Retina (tissue), 1 donor: ENCODE data around the gene BRD3OS.

Source experiments
- DNase-seq: peaks from one replicate; pipeline ENCODE4 v3.0.0-alpha.2; 2016

BRD3OS gene

GRCh38 chr9:134053941-134054761 is 28.9 kb downstream of the BRD3OS start:
- DNase-seq, result no peak

GRCh38 chr9:134054891-134055811 is 29.9 kb downstream of the BRD3OS start:
- DNase-seq, result no peak

DNA sequence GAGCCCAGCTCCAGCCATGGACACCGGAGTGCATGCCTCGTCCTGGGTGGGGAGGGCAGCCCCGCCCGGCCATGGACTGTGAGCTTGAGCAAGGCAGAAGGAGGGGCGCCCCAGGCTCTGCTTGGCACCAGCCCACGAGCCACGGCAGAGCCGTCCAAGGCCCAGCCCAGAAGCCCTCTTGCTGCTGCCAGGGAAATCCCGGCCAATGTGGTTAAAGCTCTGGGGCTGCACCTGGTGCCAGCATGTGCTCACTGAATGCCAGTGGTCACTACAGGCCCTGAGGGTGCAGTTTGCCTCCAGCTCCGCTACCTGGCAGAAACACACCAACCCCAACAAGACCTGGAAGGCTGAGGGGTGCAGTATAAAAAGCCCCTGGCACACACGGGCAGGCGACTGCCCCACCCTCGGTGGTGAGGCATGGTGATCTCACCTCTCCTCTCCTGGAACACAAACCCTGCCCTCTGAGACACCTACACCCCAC is 30.7 kb downstream of the BRD3OS start:
- no peak for DNase-seq

DNA sequence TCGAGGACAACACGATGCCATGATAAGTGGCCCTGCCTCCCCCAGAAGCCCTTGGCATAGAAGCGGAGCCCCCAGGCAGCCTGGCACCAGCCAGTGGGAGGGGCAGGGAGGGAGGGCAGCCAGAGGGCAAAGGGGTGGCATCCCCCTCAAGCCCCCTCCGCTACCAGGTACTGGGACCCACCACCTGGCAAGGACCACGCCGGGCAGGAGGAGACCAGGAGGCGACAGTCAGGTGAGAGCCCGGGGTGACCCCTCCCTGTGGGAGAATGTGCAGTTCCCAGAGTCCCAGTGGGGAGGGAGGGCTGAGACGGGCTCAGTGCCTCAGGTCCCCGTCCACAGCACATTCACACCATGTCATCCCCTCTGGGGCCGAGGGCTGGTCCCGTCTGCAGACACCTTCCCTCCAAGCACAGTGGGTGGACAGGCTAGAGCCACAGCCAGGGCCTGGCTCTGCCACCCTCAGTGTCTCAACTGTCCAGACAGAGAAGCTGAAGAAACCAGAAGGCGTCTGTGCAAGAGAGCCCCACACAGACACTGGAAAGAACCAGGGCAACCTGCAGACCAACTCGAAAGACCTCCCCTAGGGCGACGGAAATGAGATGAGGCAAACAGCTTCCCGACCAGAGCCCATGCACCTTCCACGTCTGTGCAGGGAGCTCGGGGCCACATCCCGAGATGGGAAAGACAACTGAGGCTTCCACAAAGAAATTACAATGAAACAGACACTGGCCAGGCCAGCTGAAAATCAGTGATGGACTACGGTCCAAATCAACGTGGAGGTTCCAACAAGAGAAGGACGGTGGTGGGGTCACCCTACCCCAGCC is 31.4 kb downstream of the BRD3OS start:
- no peak for DNase-seq

GRCh38 chr9:134057307-134057657 is 32.0 kb downstream of the BRD3OS start:
- DNase-seq, result no peak

DNA sequence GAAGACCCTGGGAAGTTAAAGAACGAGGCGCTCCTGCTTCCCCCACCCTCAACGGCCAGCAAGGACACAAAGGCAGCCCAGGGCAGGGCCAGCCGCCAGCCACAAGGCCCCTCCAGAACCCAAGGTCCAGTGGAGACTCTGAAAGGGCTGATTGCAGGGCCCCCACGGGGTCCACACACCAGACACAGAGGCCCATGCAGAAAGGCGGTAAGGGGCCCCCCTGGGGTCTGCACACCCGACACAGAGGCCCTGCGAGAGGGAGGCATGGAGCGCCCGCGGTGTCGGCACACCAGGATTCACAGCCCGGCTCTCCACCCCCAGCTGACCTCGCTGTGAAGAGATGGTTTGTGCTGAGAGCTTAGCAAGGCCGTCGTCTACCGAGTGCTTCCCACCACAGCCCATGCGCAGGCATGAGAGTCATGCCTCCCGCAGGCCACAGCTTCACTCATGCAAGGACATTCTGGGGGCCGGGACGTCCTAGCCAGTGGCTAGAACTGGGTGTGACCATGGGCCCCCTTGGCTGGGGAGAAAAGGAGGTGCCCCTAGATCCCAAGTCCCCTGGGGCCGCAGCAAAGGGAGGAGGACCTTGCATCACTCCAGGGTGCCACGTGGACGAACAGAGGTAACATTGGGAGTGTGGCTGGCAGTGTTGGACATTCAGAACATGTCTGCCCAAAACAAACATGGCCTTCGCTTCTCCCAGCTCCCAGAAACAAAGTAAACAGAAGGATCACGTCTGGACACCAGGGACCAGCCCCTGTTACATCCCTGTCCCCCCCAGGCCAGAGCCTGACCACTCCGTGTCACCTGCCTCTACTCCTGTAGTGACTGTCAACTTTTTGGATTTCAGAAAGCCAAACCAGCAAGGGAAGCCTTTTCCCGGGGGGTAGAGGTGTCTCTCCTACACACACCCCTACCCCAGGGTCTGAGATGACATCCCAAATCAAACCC is 32.7 kb downstream of the BRD3OS start:
- peak; percentile 66 for DNase-seq

- no peak for DNase-seq
These were observed 33.4 kb downstream of the BRD3OS start for GRCh38 chr9:134058716-134059115.

GRCh38 chr9:134059188-134059641 is 33.9 kb downstream of the BRD3OS start:
- no peak for DNase-seq

GRCh38 chr9:134059661-134060395 is 34.5 kb downstream of the BRD3OS start:
- DNase-seq, result no peak

GRCh38 chr9:134060546-134060945 is 35.3 kb downstream of the BRD3OS start:
- DNase-seq, result no peak

DNA sequence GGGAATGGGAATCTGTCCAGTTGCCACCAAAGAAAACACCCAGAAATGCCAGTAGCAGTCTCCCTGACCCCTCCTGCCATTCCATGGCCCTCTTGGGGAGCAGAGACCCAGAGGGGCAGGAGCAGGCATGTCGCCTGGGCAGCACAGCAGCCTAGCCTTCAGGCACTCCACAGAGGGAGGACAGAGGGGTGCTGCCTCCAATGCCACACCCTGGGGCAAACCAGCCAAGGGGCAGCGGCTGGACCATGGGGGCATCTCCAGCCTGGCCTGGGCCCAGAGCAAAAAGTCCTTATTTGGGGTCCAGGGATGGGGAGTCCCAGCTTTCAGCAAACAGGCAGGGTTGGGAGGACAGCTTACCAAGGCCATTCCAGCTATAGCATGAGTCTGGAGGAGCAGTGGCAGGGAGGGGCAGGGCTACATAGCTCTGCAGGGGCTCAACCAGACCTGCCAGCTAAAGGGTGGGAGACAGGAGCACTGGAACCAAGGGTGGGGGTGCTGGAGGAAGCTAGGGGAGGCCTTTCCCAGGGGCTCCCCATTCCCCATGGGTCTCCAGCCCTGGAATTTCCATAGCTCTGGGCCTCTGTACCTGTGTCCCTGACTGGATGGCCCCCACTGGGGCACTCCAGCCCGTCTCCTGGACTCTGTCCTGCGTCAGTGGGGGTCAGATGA is 35.9 kb downstream of the BRD3OS start:
- DNase-seq, result no peak

DNA sequence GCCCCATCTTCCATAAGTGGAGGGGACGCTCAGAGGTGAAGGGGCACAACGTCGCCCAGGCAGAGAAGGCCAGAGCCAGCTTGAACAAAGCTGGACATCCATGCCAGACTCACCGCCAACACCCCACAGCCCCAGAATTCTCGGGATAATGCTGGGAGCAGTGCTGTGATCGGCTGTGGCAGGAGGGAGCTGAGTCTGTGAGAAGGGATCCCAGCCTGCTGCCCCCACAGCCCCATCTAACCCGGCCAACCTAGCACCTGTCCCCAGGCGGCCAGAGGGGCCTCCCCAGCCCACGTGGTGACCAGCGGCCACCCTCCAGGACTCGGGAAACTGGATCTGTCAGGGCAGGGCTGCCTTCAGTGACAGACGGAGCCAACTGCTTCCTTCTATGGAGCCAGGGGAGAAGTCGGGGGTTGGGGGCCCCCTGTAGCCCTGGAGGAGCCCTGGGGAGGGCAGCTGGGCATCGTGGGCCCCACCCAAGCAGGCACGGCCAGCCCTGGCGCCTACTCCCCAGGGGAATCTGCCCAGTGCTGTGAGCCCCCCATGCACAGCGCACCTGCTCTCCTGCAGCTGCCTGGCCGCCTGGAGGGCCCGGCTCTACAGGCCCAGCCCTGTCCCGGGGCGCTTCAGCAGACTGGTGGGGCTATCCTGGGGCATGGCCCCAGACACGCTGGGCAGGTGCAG is 36.5 kb downstream of the BRD3OS start:
- DNase-seq, result peak; percentile 25

DNA sequence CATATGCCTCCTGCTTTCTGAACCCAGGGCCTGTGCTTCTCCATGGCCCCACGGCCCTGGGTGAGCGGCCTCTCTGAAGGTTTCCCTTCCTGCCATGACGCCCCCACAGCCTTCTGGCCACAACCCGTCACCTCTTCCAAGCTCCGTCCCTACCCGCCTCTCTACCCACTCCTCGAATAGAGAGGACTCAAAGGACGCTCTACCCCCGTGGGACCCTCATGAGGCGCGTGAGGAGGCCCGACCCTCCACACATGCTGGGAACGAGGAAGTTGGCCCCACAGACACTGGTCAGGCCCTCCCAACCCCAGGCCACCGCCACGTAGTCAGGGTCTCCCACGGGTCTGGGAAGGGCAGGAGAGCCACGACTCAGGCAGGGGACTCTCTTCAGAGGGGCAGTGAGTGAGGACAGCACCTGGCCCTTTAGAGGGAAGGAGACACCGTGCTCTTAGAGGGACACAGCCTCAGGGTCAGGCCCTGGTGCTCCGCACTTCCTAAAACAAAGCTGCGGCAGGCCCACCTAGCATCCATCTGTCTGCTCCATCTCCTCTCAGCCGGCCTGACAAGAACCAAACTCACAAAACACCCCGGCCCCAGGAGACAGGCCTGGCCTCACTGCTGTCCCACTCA is 37.3 kb downstream of the BRD3OS start:
- peak; percentile 14 for DNase-seq

- DNase-seq, result peak; percentile 9
These were observed 37.8 kb downstream of the BRD3OS start for GRCh38 chr9:134063088-134063570.

DNA sequence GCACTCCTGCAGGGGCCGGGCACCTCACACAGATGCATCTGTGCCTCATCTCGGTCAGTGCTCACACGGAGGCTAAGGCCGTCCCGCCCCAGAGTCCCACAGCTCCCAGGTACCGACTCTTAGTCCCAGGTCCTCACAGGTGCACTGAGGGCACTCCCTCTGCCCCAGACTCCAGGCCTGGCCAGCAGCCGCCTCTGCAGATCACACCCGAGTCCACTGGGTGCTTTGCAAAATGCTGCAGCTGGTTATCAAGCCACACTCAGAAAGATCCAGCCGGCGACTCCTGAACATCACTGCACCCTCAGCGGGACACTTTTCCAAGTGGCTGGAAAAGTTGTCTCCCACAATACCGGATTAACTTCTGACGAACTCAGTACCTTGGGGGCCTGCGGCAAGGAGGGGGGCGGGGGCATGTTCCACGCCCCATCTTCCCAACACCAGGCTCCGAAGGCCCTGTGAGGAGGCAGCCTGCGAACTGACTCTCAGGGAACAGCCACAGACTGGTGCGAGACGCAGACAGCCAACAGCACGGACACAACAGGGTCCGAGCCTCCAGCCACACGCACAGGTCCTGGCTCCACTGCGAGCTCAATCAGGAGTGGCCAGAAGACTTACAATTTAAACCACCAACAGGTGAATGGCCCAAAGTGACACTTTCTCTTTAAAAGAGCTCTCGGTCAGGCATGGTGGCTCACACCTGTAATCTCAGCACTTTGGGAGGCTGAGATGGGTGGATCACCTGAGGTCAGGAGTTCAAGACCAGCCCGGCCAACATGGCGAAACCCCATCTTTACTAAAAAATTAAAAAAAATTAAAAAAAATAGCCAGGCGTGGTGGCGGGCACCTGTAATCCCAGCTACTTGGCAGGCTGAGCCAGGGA is 38.5 kb downstream of the BRD3OS start:
- peak; percentile 2 for DNase-seq

GRCh38 chr9:134064711-134065110 is 39.4 kb downstream of the BRD3OS start:
- no peak for DNase-seq

GRCh38 chr9:134065612-134066419 is 40.5 kb downstream of the BRD3OS start:
- no peak for DNase-seq
